G401.6 (cell line): ENCODE measurements around the gene RBMS1.
A peak's percentile ranks its signal among the peaks of the same experiment; 100 is the strongest.
"Not testable (repeated sequence)": the region's sequence is repeated elsewhere in the genome, so short reads cannot be mapped to it uniquely, and the experiment has no call there.

Experiments used
- FAIRE-seq: peaks from 2 replicates; lab custom pipeline; 2012; peaks lifted over from hg19 to GRCh38; lab: Jason Lieb, UNC

RBMS1 gene

GRCh38 chr2:160433466-160434140, 60.0 kb downstream of the RBMS1 start:
- FAIRE-seq: no peak

GRCh38 chr2:160432633-160433032, 61.0 kb downstream of the RBMS1 start:
- no peak for FAIRE-seq

GRCh38 chr2:160431441-160431840, 62.2 kb downstream of the RBMS1 start:
- FAIRE-seq: no peak

- no peak for FAIRE-seq
Measured at GRCh38 chr2:160430001-160430344, 63.6 kb downstream of the RBMS1 start.

- peak; percentile 91 for FAIRE-seq
Measured at GRCh38 chr2:160429248-160430000, 64.2 kb downstream of the RBMS1 start.

GRCh38 chr2:160428405-160428763, 65.2 kb downstream of the RBMS1 start:
- no peak for FAIRE-seq

- FAIRE-seq: no peak
Measured at GRCh38 chr2:160427629-160428404, 65.8 kb downstream of the RBMS1 start.

GRCh38 chr2:160426604-160427003, 67.0 kb downstream of the RBMS1 start:
- no peak for FAIRE-seq

GRCh38 chr2:160425434-160426151, 68.0 kb downstream of the RBMS1 start:
- FAIRE-seq: no peak

- FAIRE-seq: no peak
Measured at GRCh38 chr2:160423126-160423525, 70.5 kb downstream of the RBMS1 start.

- not testable (repeated sequence) for FAIRE-seq
Measured at GRCh38 chr2:160421646-160422501, 71.7 kb downstream of the RBMS1 start.

GRCh38 chr2:160420711-160421110, 72.9 kb downstream of the RBMS1 start:
- FAIRE-seq: no peak

- FAIRE-seq: no peak
Measured at GRCh38 chr2:160419776-160420505, 73.7 kb downstream of the RBMS1 start.

GRCh38 chr2:160418853-160419252, 74.8 kb downstream of the RBMS1 start:
- peak; percentile 48 for FAIRE-seq

- FAIRE-seq: no peak
Measured at GRCh38 chr2:160418398-160418765, 75.2 kb downstream of the RBMS1 start.

GRCh38 chr2:160417745-160418397, 75.7 kb downstream of the RBMS1 start:
- no peak for FAIRE-seq

GRCh38 chr2:160415991-160416390, 77.6 kb downstream of the RBMS1 start:
- FAIRE-seq: no peak

- FAIRE-seq: no peak
Measured at GRCh38 chr2:160411955-160412354, 81.7 kb downstream of the RBMS1 start.

- no peak for FAIRE-seq
Measured at GRCh38 chr2:160411167-160411566, 82.4 kb downstream of the RBMS1 start.

GRCh38 chr2:160409480-160409879, 84.1 kb downstream of the RBMS1 start:
- FAIRE-seq: no peak

GRCh38 chr2:160408959-160409291, 84.7 kb downstream of the RBMS1 start:
- no peak for FAIRE-seq
